Panc1 (cell line): Measurements from ENCODE around the gene MBTD1. TPM values are rescaled to one million over a fixed set of nuclear protein-coding genes. Genes with fewer than 3 reads are reported as not detected.

Source experiments
- ATAC-seq: fragments of 200-7000 bp; cut with Tn5 transposase; 2 replicates; pipeline ENCODE4 v1.9.1; 2020; ENCODE audit warnings: mild to moderate bottlenecking, moderate library complexity
- BruUV-seq: library from RNA; stranded (reverse); fragments of 400-500 nt; replicated peaks from 2 replicates; lab custom pipeline; 2021; lab: Mats Ljungman, UMichigan
- CTCF ChIA-PET: fragments of 300-600 bp; sonication (Branson Sonifier 250); formaldehyde crosslinking; loops from one replicate; lab custom pipeline; 2022; ENCODE audit warnings: antibody characterized with exemption; lab: Charles Lee
- POLR2A ChIA-PET: fragments of 300-600 bp; sonication (Branson Sonifier 250); formaldehyde crosslinking; loops from one replicate; lab custom pipeline; 2022; ENCODE audit warnings: antibody characterized with exemption; lab: Charles Lee
- DNase-seq: peaks from one replicate; pipeline ENCODE4 v3.0.0-alpha.2; 2010; ENCODE audit warnings: low read depth, low spot score
- H3K27ac ChIP-seq: 2 replicates; pipeline ENCODE4 v1.5.1; 2011; ENCODE audit warnings: mild to moderate bottlenecking, low read length, inconsistent platforms
- H3K27me3 ChIP-seq: fragments of 200-500 bp; sonication (Bioruptor generic); 2 replicates; pipeline ENCODE4 v1.6.0; 2014; ENCODE audit warnings: low read length, inconsistent platforms; ENCODE audit not compliant: control insufficient read depth, insufficient read depth
- H3K36me3 ChIP-seq: fragments of 200-500 bp; sonication (Bioruptor generic); 2 replicates; pipeline ENCODE4 v1.5.1; 2014; ENCODE audit warnings: inconsistent platforms, mild to moderate bottlenecking, low read length, moderate library complexity; ENCODE audit not compliant: control insufficient read depth, insufficient read depth
- H3K4me1 ChIP-seq: 2 replicates; pipeline ENCODE4 v1.5.1; 2011; ENCODE audit warnings: inconsistent platforms, mild to moderate bottlenecking, low read length, moderate library complexity; ENCODE audit not compliant: control insufficient read depth, insufficient read depth
- H3K4me3 ChIP-seq, 2 experiments: 2 replicates each; pipeline ENCODE4 v1.5.1; 2011 to 2012; ENCODE audit warnings: low read depth in 2 of 2, low read length in 2 of 2, mild to moderate bottlenecking in 2 of 2, inconsistent platforms in 1 of 2, moderate library complexity in 1 of 2
- H3K9me3 ChIP-seq: fragments of 200-500 bp; sonication (Bioruptor generic); 2 replicates; pipeline ENCODE4 v1.5.1; 2014; ENCODE audit warnings: low read depth, mild to moderate bottlenecking, inconsistent platforms, low read length, moderate library complexity; ENCODE audit not compliant: control insufficient read depth, insufficient read depth
- CTCF ChIP-seq: fragments of 450-650 bp; IDR thresholded peaks from 2 replicates; pipeline ENCODE4 v1.5.1; 2017; ENCODE audit warnings: mild to moderate bottlenecking
- POLR2AphosphoS5 ChIP-seq: IDR thresholded peaks from 2 replicates; pipeline ENCODE4 v1.6.1; 2012; ENCODE audit warnings: mild to moderate bottlenecking, low read depth, low read length, moderate library complexity
- REST ChIP-seq, 2 experiments: IDR thresholded peaks; 2 replicates each; pipeline ENCODE4 v1.6.1; 2011 to 2012; ENCODE audit warnings: low read depth in 2 of 2, control low read depth in 1 of 2, low read length in 1 of 2, mild to moderate bottlenecking in 1 of 2, moderate library complexity in 1 of 2; ENCODE audit not compliant: insufficient read depth in 1 of 2
- SIN3A ChIP-seq: IDR thresholded peaks from 2 replicates; pipeline ENCODE4 v1.6.1; 2012; ENCODE audit warnings: low read depth, mild to moderate bottlenecking, low read length, moderate library complexity, borderline replicate concordance; ENCODE audit not compliant: insufficient read depth
- TCF7L2 ChIP-seq: IDR thresholded peaks from 2 replicates; pipeline ENCODE4 v1.6.1; 2011; ENCODE audit warnings: mild to moderate bottlenecking, low read depth, low read length, inconsistent platforms
- in situ Hi-C: cut with HindIII; loops from 2 replicates; pipeline ENCODE4 v1.10.0; 2016; ENCODE audit warnings: low sequenced_read_pairs, low pct_unique_long_range_greater_than_20kb
- intact Hi-C: fragments of 100-400 bp; cut with micrococcal nuclease; formaldehyde crosslinking; loops from one replicate; pipeline ENCODE4 v1.10.0; 2022; ENCODE audit not compliant: unreplicated experiment
- total RNA-seq: library from RNA; stranded (reverse); gene quantifications from one replicate; pipeline ENCODE4 v1.2.1, GENCODE V29; 2021; ENCODE audit not compliant: unreplicated experiment

Gene MBTD1
- total RNA-seq, 1 experiment from 2014 or later: 16.6 TPM

- in situ Hi-C loops (no loop called here), intact Hi-C loops (no loop called here)
- no TSS peak for BruUV-seq
- Histone ChIP-seq H3K27me3 (no peaks in the 10 kb centered on the region), H3K27ac (peak within 1 kb of the TSS; percentile 99), H3K4me3 (peak within 1 kb of the TSS; percentile 89 to 97), H3K9me3 (no peaks in the 10 kb centered on the region), H3K4me1 (peaks cover 43% of the 10 kb centered on the region), H3K36me3 (peaks cover 28% of the 10 kb centered on the region)
- CTCF ChIA-PET: no interaction called here
- POLR2A ChIA-PET: interaction anchor here (0.5 kb wide), 1 partner anchor 13 kb away, joined by 4 read pairs; no protein-coding TSS in a partner anchor
- TF ChIP-seq TCF7L2 (peak; percentile 41; the same call in 1 of the 2 replicates), REST (IDR thresholded peaks at IDR 0.05; ENCODE audit: insufficient read depth in 1 of 2, low read depth in 2 of 2, low read length in 1 of 2) (no peak), CTCF (no peak), POLR2AphosphoS5 (peak; percentile 56), SIN3A (peak; percentile 72)
- DNase-seq (peak; percentile 85), ATAC-seq (peak; percentile 90)
Measured at GRCh38 chr17:51260237-51261023, 581 bp upstream of the MBTD1 start, which contains the start of gene UTP18. Gene UTP18, plus strand, starts transcription at chr17:51260546. Its CDS starts 39 bp downstream, at chr17:51260585.

- H3K4me3 ChIP-seq: peak overlapping the region; percentile 89 to 97
- BruUV-seq: no TSS peak
- H3K27ac ChIP-seq: peak overlapping the region; percentile 99
- in situ Hi-C loops: no loop called here
- POLR2A ChIA-PET: no interaction called here
- DNase-seq (no peak), ATAC-seq (no peak)
- peaks cover 43% of the 10 kb centered on the region for H3K4me1 ChIP-seq
- H3K27me3 ChIP-seq: no peaks in the 10 kb centered on the region
- no peaks in the 10 kb centered on the region for H3K9me3 ChIP-seq
- CTCF ChIA-PET: interaction anchor here (0.7 kb wide), 1 partner anchor 203 kb away, joined by 3 read pairs; no protein-coding TSS in a partner anchor
- H3K36me3 ChIP-seq: peaks cover 28% of the 10 kb centered on the region
- no peak for TF ChIP-seq CTCF
- TF ChIP-seq SIN3A: peak; percentile 41; the same call in 1 of the 2 replicates
- intact Hi-C loops: no loop called here
Measured at GRCh38 chr17:51258756-51259563, 889 bp downstream of the MBTD1 start.
